WI38 (cell line): ENCODE data around the gene ALDH1L1.

Source experiments
- H3K4me3 ChIP-seq: 2 replicates; pipeline ENCODE4 v1.5.1; 2011; ENCODE audit warnings: low read depth, mild to moderate bottlenecking, control low read depth, low read length
- TF ChIP-seq, protein P1 (sequence below): IDR thresholded peaks from 2 replicates; pipeline ENCODE4 v1.5.1; 2012; ENCODE audit warnings: low read depth, mild to moderate bottlenecking, control low read depth, low read length

Gene ALDH1L1

DNA sequence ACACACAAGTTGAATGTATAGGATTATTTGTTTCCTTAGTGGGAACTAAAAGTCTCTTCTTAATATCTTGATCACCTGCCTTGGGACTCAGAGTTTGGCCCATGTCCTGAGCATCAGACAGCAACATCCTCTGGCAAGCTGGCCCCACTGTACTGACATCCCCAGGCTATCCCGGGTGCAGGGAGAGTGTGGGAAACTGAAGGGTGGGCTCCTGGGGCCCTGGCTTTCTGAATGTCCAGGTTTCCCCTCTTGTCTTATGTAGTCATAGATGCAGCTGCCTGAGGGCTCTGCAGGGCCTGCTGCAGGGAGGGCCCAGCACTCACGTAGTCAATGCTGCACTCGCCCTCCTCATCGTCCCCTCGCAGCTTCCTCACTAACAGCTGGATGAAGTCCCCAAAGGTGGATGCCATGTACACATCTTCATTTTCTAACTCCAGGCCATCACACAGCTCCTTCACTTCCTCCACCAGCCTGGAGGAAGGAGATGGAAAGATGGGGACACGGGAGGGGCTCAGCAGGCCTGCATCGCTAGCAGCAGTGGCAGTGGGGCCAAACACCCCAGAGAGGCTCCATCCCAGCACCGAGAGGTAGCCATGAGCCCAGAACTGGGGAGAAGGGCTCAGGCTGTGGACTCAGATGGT, 42.8 kb downstream of the ALDH1L1 start:
- H3K4me3 ChIP-seq = no peak overlapping the region
- TF ChIP-seq, protein P1, sequence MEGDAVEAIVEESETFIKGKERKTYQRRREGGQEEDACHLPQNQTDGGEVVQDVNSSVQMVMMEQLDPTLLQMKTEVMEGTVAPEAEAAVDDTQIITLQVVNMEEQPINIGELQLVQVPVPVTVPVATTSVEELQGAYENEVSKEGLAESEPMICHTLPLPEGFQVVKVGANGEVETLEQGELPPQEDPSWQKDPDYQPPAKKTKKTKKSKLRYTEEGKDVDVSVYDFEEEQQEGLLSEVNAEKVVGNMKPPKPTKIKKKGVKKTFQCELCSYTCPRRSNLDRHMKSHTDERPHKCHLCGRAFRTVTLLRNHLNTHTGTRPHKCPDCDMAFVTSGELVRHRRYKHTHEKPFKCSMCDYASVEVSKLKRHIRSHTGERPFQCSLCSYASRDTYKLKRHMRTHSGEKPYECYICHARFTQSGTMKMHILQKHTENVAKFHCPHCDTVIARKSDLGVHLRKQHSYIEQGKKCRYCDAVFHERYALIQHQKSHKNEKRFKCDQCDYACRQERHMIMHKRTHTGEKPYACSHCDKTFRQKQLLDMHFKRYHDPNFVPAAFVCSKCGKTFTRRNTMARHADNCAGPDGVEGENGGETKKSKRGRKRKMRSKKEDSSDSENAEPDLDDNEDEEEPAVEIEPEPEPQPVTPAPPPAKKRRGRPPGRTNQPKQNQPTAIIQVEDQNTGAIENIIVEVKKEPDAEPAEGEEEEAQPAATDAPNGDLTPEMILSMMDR = no peak

DNA sequence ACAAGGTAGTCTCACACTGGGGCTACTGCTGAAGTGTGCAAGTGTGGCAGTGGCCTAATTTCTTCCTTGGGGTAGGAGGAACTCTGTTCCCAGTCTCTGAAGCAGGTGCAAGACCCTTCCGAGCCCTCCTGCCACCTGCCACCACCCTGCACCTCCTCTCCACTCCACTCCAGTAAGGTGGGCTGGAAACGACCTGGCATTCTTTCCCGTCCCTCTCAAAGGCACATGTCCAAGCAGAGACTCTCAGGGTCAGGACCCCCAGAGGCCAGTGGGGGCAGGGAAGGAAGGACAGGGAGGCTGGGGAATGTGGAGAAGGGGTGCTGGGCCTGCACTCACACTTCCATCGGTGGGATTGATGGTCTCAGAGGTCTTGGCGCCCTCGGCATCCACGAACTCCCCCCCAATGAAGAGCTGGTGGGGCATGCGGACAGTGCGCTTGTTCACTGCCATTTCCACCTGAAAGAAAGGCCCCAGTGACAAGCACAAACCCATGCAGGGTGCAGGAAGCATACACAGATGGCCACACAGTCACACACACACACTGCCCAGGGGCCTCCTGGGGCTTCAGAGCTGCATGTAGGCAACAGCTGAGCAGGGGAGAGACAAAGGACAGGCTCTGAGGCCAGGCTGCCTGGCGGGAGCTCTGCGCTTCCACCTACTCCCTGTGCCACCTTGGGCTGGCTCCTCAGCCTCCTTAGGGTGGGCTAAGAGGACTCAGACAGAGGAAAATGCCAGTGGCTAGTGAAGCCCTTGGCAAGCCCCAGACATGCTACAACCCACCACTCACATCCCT, 43.8 kb downstream of the ALDH1L1 start:
- no peak overlapping the region for H3K4me3 ChIP-seq
- TF ChIP-seq, protein P1 = no peak

DNA sequence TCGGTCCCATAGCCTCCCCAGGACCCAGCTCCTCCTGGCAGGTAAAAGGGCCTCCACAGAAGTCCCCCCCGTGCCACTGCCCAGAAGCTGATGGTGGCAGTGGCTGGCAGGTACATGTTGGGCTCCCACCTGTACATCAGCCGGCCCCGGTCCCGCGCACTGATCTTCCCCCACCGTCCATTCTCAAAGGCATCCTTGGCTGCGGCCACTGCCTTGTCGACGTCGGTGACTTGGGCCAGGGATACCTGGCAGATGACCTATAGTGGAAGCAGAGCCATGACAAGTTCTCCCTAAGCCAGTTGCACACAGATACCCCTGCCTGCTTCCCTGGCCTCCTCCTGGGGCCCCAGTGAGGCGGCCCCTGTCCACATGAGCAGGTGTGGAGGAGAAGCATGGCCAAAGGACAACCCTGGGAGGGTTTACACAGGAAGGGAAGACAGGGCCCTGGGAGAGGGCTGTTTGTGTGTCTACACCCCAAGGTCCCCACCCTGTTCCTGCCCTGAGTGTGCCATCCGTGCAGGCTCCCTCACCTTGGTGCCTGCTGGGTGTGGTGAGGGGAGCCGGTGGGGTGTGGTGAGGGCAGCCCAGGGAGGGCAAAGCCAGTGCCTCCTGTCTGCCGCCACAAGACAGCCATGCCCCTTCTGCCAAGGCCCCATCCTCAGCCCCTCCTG, 44.8 kb downstream of the ALDH1L1 start:
- no peak overlapping the region for H3K4me3 ChIP-seq
- TF ChIP-seq, protein P1 = no peak

DNA sequence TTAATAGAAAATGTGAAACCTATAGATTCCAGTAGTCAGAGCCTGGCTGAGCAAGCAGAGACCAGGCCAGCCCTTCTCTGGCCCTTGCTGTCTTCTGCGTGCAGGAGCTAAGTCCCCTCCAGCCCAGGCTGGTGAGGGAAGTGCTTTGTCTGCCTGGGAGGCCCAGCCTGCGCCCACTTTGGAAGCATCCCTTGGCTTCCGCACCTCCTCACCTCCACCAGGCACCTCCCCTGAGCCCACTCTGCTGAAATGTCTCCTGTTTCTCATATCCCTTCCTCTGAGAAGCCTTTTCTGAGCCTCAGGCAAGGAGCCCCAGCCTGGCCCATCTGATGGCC, 45.3 kb downstream of the ALDH1L1 start:
- TF ChIP-seq, protein P1 = no peak

DNA sequence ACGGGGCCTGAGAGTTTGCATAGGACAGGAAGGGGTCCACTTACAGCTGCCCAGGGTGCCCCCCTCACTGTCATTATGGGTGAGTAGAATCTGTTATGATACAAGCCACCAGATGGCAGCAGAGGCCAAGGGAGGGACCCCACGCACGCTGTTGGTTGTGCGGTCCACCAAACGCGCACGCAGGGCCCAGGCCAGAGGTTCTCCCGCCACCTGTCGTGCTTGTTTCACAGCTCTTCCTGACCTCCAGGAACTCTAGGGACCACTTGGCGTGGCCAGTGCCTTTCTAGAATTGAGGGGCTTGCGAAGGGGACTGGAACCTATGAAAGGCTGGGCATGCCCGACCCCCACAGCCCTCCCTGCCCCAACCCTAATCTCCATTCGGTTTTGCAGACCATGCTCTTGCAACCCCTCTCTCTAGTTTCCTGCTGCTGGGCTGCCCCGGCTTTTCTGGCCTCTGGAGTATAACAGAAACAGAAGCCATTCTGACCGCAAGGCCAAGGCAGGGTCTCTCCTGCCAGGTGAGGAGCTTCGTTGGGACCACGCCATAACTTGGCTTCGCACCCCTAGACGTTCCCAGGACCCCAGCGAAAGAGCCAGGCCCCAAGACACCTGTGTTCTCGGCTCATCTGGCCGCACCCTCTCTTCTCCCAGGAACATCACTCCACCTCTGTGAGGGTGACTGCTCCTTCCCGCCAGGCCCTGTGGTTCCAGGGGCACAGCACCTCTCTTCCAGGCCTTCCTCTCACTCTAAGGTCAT, 46.0 kb downstream of the ALDH1L1 start:
- no peak overlapping the region for H3K4me3 ChIP-seq
- TF ChIP-seq, protein P1 = peak; percentile 46; the same call in 1 of the 2 replicates

More for the DNA sequence above, 45.3 kb downstream of the ALDH1L1 start:
- H3K4me3 ChIP-seq = no peak overlapping the region

DNA sequence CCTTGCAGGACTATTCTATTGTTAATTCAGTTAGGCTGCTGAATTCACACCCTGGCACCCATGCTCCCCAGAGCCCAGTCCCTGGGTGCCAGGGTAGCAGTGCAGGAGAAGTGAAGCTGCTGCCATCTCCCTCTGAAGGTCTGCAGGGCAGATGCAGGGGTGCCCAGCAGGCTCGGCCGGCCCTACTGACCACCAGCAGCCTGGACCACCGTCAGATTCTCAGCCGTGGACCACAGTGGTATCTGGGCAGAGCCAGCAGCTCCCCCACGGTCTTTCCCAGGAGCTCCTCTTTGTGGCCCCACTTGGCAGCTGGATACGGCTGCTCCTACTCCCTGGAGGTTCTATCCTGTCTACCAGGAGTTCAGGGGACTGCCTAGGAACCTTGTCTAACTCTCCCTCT, 46.8 kb downstream of the ALDH1L1 start:
- H3K4me3 ChIP-seq = no peak overlapping the region
- TF ChIP-seq, protein P1 = no peak
